Measurements from ENCODE around the gene ROPN1L. TPM values are rescaled to one million over a fixed set of nuclear protein-coding genes. Genes with fewer than 3 reads are reported as not detected.

Gene ROPN1L
- total and polyA plus RNA-seq, 10 of the 15 experiments (the other 5 are each of a cell fraction or from before 2014, with no cell fraction given) = 0.07 to 0.38 (median 0.22) TPM; not detected in 6

GRCh38 chr5:10490927-10491672 is 49.4 kb downstream of the ROPN1L start:
- ChIA-PET CTCF (interaction anchor here (1.4 to 3.4 kb wide), 4 partner anchors 13 to 199 kb away, joined by 4 to 16 read pairs (median 4); no protein-coding TSS in a partner anchor), SMC1A (ENCODE audit: uncharacterized antibody, unreplicated experiment) (interaction anchor here (1.0 to 3.0 kb wide), 4 partner anchors 12 to 137 kb away, joined by 3 to 18 read pairs (median 4); no protein-coding TSS in a partner anchor), RAD21 (ENCODE audit: unreplicated experiment) (interaction anchor here (1.4 to 2.6 kb wide), 2 partner anchors 116 to 137 kb away, joined by 3 to 14 read pairs; no protein-coding TSS in a partner anchor), POLR2A (no interaction called here)
- in situ Hi-C loops (cut with MboI) = no loop called here
- Histone ChIP-seq H4K20me1 (ENCODE audit: control insufficient read depth, insufficient read depth) (no peaks in the 10 kb centered on the region), H3K79me2 (ENCODE audit: control insufficient read depth, insufficient read depth, low read length) (no peaks in the 10 kb centered on the region), H3K9me3 (replicated peaks; ENCODE audit: control insufficient read depth, insufficient read depth, low read length) (peaks cover 8% of the 10 kb centered on the region), H3K27ac (ENCODE audit: control insufficient read depth, insufficient read depth) (no peak overlapping the region), H3K36me3 (ENCODE audit: control insufficient read depth in 2 of 2, insufficient read depth in 2 of 2, low read length in 1 of 2) (no peaks in the 10 kb centered on the region), H3K4me3 (no peak overlapping the region), H3K27me3 (replicated peaks in 1 of 2; ENCODE audit: control insufficient read depth in 2 of 2, insufficient read depth in 2 of 2, low read length in 1 of 2) (no peaks in the 10 kb centered on the region), H3K9ac (ENCODE audit: control insufficient read depth, insufficient read depth, low read length) (no peak overlapping the region), H3K4me2 (ENCODE audit: control insufficient read depth, insufficient read depth) (no peak overlapping the region), H2AFZ (ENCODE audit: control insufficient read depth, low read depth, low read length) (no peak overlapping the region), H3K4me1 (ENCODE audit: control insufficient read depth, insufficient read depth, low read length) (peaks cover 30% of the 10 kb centered on the region)
- DNase-seq (ENCODE audit: low read depth, low spot score) (no peak), FAIRE-seq (no peak), ATAC-seq (no peak)
- no TSS peak for BruUV-seq (replicated peaks)
- TF ChIP-seq TCF12 (IDR thresholded peaks at IDR 0.05; ENCODE audit: low read depth, low read length) = no peak
- TF ChIP-seq HDAC6 (IDR thresholded peaks at IDR 0.05; ENCODE audit: unreplicated experiment) = no peak
- no peak for TF ChIP-seq GATAD2B (conservative IDR thresholded peaks at IDR 0.05; ENCODE audit: low read depth)
- TF ChIP-seq SUPT20H (IDR thresholded peaks at IDR 0.05; ENCODE audit: borderline replicate concordance, control insufficient read depth, low read depth, low read length) = no peak
- TF ChIP-seq YY1 (IDR thresholded peaks at IDR 0.05; ENCODE audit: low read depth, low read length) = no peak
- no peak for TF ChIP-seq ZZZ3 (IDR thresholded peaks at IDR 0.05; ENCODE audit: control insufficient read depth, insufficient read length, low read depth)
- TF ChIP-seq ZNF592 (IDR thresholded peaks at IDR 0.05) = no peak
- WGBS (ENCODE audit: insufficient coverage, insufficient replicate concordance, low lambda C conversion rate, missing lambda C conversion rate) = 53% methylated on average over 14 of the region's 14 CpGs
- intact Hi-C loops (cut with micrococcal nuclease; ENCODE audit: unreplicated experiment) = loop anchor here (5.0 kb wide), 1 partner anchor 71 kb away; the partner anchor contains the start of gene ANKRD33B

Measured in GM12878 (cell line).